SK-N-SH (cell line): ENCODE data around the gene SSMEM1. TPM values are rescaled to one million over a fixed set of nuclear protein-coding genes. Genes with fewer than 3 reads are reported as not detected.

ENCODE experiments used
- CTCF ChIA-PET: fragments of 300-600, 350-600 bp; formaldehyde crosslinking; extraction: SDS; loops from one replicate; lab custom pipeline; 2021; lab: Yijun Ruan, JAX
- POLR2A ChIA-PET: fragments of 350-600 bp; sonication (Branson Sonifier 250); formaldehyde crosslinking; extraction: SDS; loops from one replicate; lab custom pipeline; 2020; ENCODE audit warnings: antibody characterized with exemption, inconsistent platforms; lab: Yijun Ruan, JAX
- DNase-seq: peaks from one replicate; pipeline ENCODE4 v3.0.0; 2012
- H2AFZ ChIP-seq: fragments of 200-600 bp; sonication (generic); 2 replicates; pipeline ENCODE4 v1.8.1; 2016; ENCODE audit warnings: antibody characterized with exemption, mild to moderate bottlenecking, low read depth
- H3F3A ChIP-seq: fragments of 200-600 bp; sonication (generic); replicated peaks from 2 replicates; pipeline ENCODE3; 2016; ENCODE audit warnings: antibody characterized with exemption, mild to moderate bottlenecking; ENCODE audit not compliant: insufficient read depth
- H3K27ac ChIP-seq, 2 experiments: fragments of 200-500 bp in 1 of 2; fragments of 200-600 bp in 1 of 2; sonication (Bioruptor generic) in 1 of 2; sonication (generic), shearing (Covaris generic) in 1 of 2; 2 replicates each; pipeline versions ENCODE4 v1.5.1 to v1.6.1; 2014 to 2016; ENCODE audit warnings: low read depth in 2 of 2, inconsistent platforms in 1 of 2, low read length in 1 of 2, mild to moderate bottlenecking in 1 of 2, mixed read lengths in 1 of 2
- H3K27me3 ChIP-seq: fragments of 200-600 bp; sonication (generic), shearing (Covaris generic); 2 replicates; pipeline ENCODE4 v1.6.1; 2016; ENCODE audit warnings: mixed run types; ENCODE audit not compliant: insufficient read depth
- H3K36me3 ChIP-seq, 2 experiments: fragments of 200-500 bp in 1 of 2; fragments of 200-600 bp in 1 of 2; sonication (Bioruptor generic) in 1 of 2; sonication (generic) in 1 of 2; replicated peaks in 1 of 2; 2 replicates each; pipeline versions ENCODE3 to v1.5.1; 2014 to 2016; ENCODE audit warnings: low read length in 1 of 2, mild to moderate bottlenecking in 1 of 2; ENCODE audit not compliant: insufficient read depth in 2 of 2, control insufficient read depth in 1 of 2
- H3K4me1 ChIP-seq, 2 experiments: fragments of 200-500 bp in 1 of 2; fragments of 200-600 bp in 1 of 2; sonication (Bioruptor generic) in 1 of 2; sonication (generic), shearing (Covaris generic) in 1 of 2; 2 replicates each; pipeline versions ENCODE4 v1.5.1 to v1.6.1; 2014 to 2016; ENCODE audit warnings: low read depth in 1 of 2, low read length in 1 of 2, mixed run types in 1 of 2; ENCODE audit not compliant: insufficient read depth in 2 of 2, control insufficient read depth in 1 of 2
- H3K4me2 ChIP-seq: fragments of 200-600 bp; sonication (generic), shearing (Covaris generic); 2 replicates; pipeline ENCODE4 v1.6.1; 2017; ENCODE audit warnings: mixed run types
- H3K4me3 ChIP-seq, 2 experiments: fragments of 200-500 bp in 1 of 2; fragments of 200-600 bp in 1 of 2; sonication (Bioruptor generic) in 1 of 2; sonication (generic), shearing (Covaris generic) in 1 of 2; 2 replicates each; pipeline versions ENCODE4 v1.5.1 to v1.8.1; 2014 to 2016; ENCODE audit warnings: low read depth in 2 of 2, inconsistent platforms in 1 of 2, low read length in 1 of 2, mild to moderate bottlenecking in 1 of 2, mixed read lengths in 1 of 2, moderate library complexity in 1 of 2
- H3K79me2 ChIP-seq: fragments of 200-600 bp; sonication (generic); 2 replicates; pipeline ENCODE4 v1.8.1; 2017; ENCODE audit warnings: mild to moderate bottlenecking; ENCODE audit not compliant: insufficient read depth
- H3K9ac ChIP-seq: fragments of 200-600 bp; sonication (generic); 2 replicates; pipeline ENCODE4 v1.6.1; 2017; ENCODE audit warnings: mixed run types
- H3K9me2 ChIP-seq: fragments of 200-600 bp; sonication (generic); 2 replicates; pipeline ENCODE4 v1.6.1; 2017; ENCODE audit warnings: mixed run types
- H3K9me3 ChIP-seq: fragments of 200-600 bp; sonication (generic); 2 replicates; pipeline ENCODE4 v1.6.1; 2017; ENCODE audit warnings: mixed run types, mild to moderate bottlenecking, moderate library complexity
- H4K20me1 ChIP-seq: fragments of 200-600 bp; sonication (generic); 2 replicates; pipeline ENCODE4 v1.6.1; 2017; ENCODE audit warnings: mild to moderate bottlenecking, mixed run types; ENCODE audit not compliant: insufficient read depth
- CHD2 ChIP-seq: fragments of 150-350 bp; IDR thresholded peaks from 2 replicates; pipeline ENCODE4 v1.6.1; 2018; ENCODE audit warnings: low read length; ENCODE audit not compliant: partially characterized antibody
- EP300 ChIP-seq, 2 experiments: IDR thresholded peaks; 2 replicates each; pipeline versions ENCODE4 v1.4.0 to v1.6.1; 2012; ENCODE audit warnings: borderline replicate concordance in 1 of 2, low read depth in 1 of 2, low read length in 1 of 2
- EZH2phosphoT487 ChIP-seq: fragments of 200-600 bp; sonication (generic); IDR thresholded peaks from 2 replicates; pipeline ENCODE4 v1.6.1; 2017; ENCODE audit warnings: low read depth, mixed run types, mild to moderate bottlenecking, antibody characterized with exemption, moderate library complexity, borderline replicate concordance
- FOSL2 ChIP-seq: IDR thresholded peaks from 2 replicates; pipeline ENCODE4 v1.4.0; 2012; ENCODE audit warnings: low read depth, mild to moderate bottlenecking, moderate library complexity, borderline replicate concordance
- FOXJ3 ChIP-seq: sonication (generic); formaldehyde crosslinking; IDR thresholded peaks from 2 replicates; pipeline ENCODE4 v1.5.1; 2020; ENCODE audit warnings: mild to moderate bottlenecking, missing genetic modification reagents
- FOXM1 ChIP-seq: IDR thresholded peaks from 2 replicates; pipeline ENCODE4 v1.4.0; 2012; ENCODE audit warnings: low read depth, mild to moderate bottlenecking
- GABPA ChIP-seq: IDR thresholded peaks from 2 replicates; pipeline ENCODE4 v1.4.0; 2012; ENCODE audit warnings: low read depth, mild to moderate bottlenecking
- MEF2A ChIP-seq: IDR thresholded peaks from 2 replicates; pipeline ENCODE4 v1.4.0; 2012; ENCODE audit warnings: low read depth, borderline replicate concordance
- MXI1 ChIP-seq: IDR thresholded peaks from 2 replicates; pipeline ENCODE4 v1.6.1; 2012; ENCODE audit warnings: mild to moderate bottlenecking, low read depth, low read length, improper control_type of control experiment
- RXRA ChIP-seq: IDR thresholded peaks from 2 replicates; pipeline ENCODE4 v1.4.0; 2012; ENCODE audit warnings: low read depth, mild to moderate bottlenecking, borderline replicate concordance
- SMC3 ChIP-seq: IDR thresholded peaks from 2 replicates; pipeline ENCODE4 v1.6.1; 2012; ENCODE audit warnings: low read depth, low read length, improper control_type of control experiment
- TAF1 ChIP-seq: IDR thresholded peaks from 2 replicates; pipeline ENCODE4 v1.6.1; 2012; ENCODE audit warnings: low read depth, mild to moderate bottlenecking, low read length, moderate library complexity, borderline replicate concordance
- TCF12 ChIP-seq: IDR thresholded peaks from 2 replicates; pipeline ENCODE4 v1.4.0; 2012
- TEAD4 ChIP-seq: IDR thresholded peaks from 2 replicates; pipeline ENCODE4 v1.4.0; 2012; ENCODE audit warnings: mild to moderate bottlenecking, borderline replicate concordance; ENCODE audit not compliant: insufficient read depth
- WGBS: methylation state at CpG from one replicate; pipeline ENCODE4 v1.1.6; 2017; ENCODE audit warnings: low lambda C conversion rate; 5-methylcytosine and 5-hydroxymethylcytosine counted together
- polyA plus RNA-seq, 3 experiments: library from polyadenylated mRNA; depleted of rRNA; stranded (reverse); fragments of >200 nt; gene quantifications; 2 replicates each; pipeline ENCODE4 v1.2.3, GENCODE V29; 2012
- TF ChIP-seq, protein P1 (sequence below): fragments of 150-350 bp; IDR thresholded peaks from 2 replicates; pipeline ENCODE4 v1.6.1; 2016; ENCODE audit warnings: mild to moderate bottlenecking, low read depth, low read length
- TF ChIP-seq, protein P2 (sequence below): IDR thresholded peaks from 2 replicates; pipeline ENCODE4; 2012
- TF ChIP-seq, protein P3 (sequence below): fragments of 150-350 bp; IDR thresholded peaks from 2 replicates; pipeline ENCODE4 v1.6.1; 2017; ENCODE audit warnings: antibody characterized with exemption, low read length, low read depth, borderline replicate concordance
- TF ChIP-seq, protein P4 (sequence below): IDR thresholded peaks from 2 replicates; pipeline ENCODE4 v1.6.1; 2012; ENCODE audit warnings: mild to moderate bottlenecking, low read depth, low read length, moderate library complexity
- TF ChIP-seq, protein P5 (sequence below): IDR thresholded peaks from 2 replicates; pipeline ENCODE4 v1.4.0; 2012; ENCODE audit warnings: low read depth, borderline replicate concordance
- TF ChIP-seq, protein P6 (sequence below): IDR thresholded peaks from 2 replicates; pipeline ENCODE4 v1.4.0; 2012; ENCODE audit warnings: low read depth

SSMEM1 gene
- polyA plus RNA-seq, 1 of the 3 experiments (the other 2 are of a cell fraction), result not detected

DNA sequence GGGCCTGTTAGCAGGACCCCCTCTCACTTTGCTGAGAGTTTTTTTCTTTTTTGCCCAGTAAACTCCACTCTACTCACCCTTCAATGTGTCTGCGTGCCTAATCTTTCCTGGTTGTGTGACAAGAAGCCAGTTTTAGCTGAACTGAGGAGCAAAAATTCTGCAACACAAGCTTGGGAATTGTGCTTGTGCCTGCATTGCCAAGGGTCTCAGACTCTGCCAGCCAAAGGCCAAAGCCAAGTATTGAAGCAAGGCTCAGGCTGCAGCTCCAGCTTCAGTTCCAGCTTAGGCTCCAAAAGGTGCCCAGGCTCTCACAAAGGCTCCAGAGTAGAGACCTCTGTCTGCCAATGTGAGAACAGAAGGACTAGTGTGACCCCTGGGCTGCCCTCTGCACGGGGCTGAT is 54.8 kb downstream of the SSMEM1 start (continued):
- no peak for TF ChIP-seq TEAD4
- TF ChIP-seq RXRA, result no peak

DNA sequence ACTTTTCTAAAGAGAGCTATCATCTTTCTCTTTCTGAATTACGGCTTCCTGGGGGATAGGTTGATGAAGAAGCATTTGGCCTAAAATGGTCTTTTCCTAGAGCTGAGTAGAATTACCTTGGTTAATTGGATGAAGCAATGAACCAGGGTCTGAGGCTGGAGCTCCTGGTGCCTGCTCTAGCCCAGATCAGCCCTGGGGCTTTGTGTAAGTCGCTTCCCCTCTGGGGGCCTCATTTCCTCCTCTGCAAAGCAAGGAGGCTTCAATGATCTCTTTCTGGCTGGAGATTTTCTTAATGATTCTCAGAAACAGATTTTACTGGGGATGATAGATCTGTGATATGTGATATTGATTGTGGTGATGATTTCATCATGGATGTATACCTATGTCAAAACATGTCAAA is 55.5 kb downstream of the SSMEM1 start:
- H3K9ac ChIP-seq, result no peak overlapping the region
- no peak overlapping the region for H3K4me3 ChIP-seq
- H2AFZ ChIP-seq, result no peak overlapping the region
- no peaks in the 10 kb centered on the region for H4K20me1 ChIP-seq
- no peaks in the 10 kb centered on the region for H3F3A ChIP-seq
- no peak for DNase-seq
- H3K27me3 ChIP-seq, result no peaks in the 10 kb centered on the region
- H3K27ac ChIP-seq, result no peak overlapping the region
- CTCF ChIA-PET, result interaction anchor here (0.9 to 2.0 kb wide), 5 partner anchors 10 to 442 kb away, joined by 3 to 15 read pairs (median 3); no protein-coding TSS in a partner anchor
- H3K9me3 ChIP-seq, result peaks cover 15% of the 10 kb centered on the region
- TF ChIP-seq, protein P1, sequence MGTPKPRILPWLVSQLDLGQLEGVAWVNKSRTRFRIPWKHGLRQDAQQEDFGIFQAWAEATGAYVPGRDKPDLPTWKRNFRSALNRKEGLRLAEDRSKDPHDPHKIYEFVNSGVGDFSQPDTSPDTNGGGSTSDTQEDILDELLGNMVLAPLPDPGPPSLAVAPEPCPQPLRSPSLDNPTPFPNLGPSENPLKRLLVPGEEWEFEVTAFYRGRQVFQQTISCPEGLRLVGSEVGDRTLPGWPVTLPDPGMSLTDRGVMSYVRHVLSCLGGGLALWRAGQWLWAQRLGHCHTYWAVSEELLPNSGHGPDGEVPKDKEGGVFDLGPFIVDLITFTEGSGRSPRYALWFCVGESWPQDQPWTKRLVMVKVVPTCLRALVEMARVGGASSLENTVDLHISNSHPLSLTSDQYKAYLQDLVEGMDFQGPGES, result no peak
- TF ChIP-seq TAF1 (no peak), MEF2A (no peak), TCF12 (no peak), EP300 (IDR thresholded peaks at IDR 0.05; ENCODE audit: borderline replicate concordance in 1 of 2, low read depth in 1 of 2, low read length in 1 of 2) (no peak), MXI1 (no peak), EZH2phosphoT487 (no peak), GABPA (no peak), FOXJ3 (CRISPR knock-in tag) (no peak), FOXM1 (no peak), CHD2 (no peak), FOSL2 (no peak), SMC3 (no peak)
- TF ChIP-seq, protein P2, sequence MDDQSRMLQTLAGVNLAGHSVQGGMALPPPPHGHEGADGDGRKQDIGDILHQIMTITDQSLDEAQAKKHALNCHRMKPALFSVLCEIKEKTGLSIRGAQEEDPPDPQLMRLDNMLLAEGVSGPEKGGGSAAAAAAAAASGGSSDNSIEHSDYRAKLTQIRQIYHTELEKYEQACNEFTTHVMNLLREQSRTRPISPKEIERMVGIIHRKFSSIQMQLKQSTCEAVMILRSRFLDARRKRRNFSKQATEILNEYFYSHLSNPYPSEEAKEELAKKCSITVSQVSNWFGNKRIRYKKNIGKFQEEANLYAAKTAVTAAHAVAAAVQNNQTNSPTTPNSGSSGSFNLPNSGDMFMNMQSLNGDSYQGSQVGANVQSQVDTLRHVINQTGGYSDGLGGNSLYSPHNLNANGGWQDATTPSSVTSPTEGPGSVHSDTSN, result no peak
- TF ChIP-seq, protein P3, sequence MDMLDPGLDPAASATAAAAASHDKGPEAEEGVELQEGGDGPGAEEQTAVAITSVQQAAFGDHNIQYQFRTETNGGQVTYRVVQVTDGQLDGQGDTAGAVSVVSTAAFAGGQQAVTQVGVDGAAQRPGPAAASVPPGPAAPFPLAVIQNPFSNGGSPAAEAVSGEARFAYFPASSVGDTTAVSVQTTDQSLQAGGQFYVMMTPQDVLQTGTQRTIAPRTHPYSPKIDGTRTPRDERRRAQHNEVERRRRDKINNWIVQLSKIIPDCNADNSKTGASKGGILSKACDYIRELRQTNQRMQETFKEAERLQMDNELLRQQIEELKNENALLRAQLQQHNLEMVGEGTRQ, result no peak
- TF ChIP-seq, protein P4, sequence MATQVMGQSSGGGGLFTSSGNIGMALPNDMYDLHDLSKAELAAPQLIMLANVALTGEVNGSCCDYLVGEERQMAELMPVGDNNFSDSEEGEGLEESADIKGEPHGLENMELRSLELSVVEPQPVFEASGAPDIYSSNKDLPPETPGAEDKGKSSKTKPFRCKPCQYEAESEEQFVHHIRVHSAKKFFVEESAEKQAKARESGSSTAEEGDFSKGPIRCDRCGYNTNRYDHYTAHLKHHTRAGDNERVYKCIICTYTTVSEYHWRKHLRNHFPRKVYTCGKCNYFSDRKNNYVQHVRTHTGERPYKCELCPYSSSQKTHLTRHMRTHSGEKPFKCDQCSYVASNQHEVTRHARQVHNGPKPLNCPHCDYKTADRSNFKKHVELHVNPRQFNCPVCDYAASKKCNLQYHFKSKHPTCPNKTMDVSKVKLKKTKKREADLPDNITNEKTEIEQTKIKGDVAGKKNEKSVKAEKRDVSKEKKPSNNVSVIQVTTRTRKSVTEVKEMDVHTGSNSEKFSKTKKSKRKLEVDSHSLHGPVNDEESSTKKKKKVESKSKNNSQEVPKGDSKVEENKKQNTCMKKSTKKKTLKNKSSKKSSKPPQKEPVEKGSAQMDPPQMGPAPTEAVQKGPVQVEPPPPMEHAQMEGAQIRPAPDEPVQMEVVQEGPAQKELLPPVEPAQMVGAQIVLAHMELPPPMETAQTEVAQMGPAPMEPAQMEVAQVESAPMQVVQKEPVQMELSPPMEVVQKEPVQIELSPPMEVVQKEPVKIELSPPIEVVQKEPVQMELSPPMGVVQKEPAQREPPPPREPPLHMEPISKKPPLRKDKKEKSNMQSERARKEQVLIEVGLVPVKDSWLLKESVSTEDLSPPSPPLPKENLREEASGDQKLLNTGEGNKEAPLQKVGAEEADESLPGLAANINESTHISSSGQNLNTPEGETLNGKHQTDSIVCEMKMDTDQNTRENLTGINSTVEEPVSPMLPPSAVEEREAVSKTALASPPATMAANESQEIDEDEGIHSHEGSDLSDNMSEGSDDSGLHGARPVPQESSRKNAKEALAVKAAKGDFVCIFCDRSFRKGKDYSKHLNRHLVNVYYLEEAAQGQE, result no peak
- TF ChIP-seq, protein P5, sequence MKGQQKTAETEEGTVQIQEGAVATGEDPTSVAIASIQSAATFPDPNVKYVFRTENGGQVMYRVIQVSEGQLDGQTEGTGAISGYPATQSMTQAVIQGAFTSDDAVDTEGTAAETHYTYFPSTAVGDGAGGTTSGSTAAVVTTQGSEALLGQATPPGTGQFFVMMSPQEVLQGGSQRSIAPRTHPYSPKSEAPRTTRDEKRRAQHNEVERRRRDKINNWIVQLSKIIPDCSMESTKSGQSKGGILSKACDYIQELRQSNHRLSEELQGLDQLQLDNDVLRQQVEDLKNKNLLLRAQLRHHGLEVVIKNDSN, result no peak
- TF ChIP-seq, protein P6, sequence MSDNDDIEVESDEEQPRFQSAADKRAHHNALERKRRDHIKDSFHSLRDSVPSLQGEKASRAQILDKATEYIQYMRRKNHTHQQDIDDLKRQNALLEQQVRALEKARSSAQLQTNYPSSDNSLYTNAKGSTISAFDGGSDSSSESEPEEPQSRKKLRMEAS, result no peak
- 69% methylated on average over 2 of the region's 2 CpGs for WGBS
- no peak overlapping the region for H3K4me2 ChIP-seq
- H3K9me2 ChIP-seq, result no peaks in the 10 kb centered on the region
- H3K79me2 ChIP-seq, result no peaks in the 10 kb centered on the region
- POLR2A ChIA-PET, result no interaction called here
- H3K4me1 ChIP-seq, result no peaks in the 10 kb centered on the region
- H3K36me3 ChIP-seq, result no peaks in the 10 kb centered on the region
